Gastrocnemius medialis (tissue), 4 donors: Measurements from ENCODE around the gene HRH2.

Experiments
- POLR2A ChIP-seq, 2 donors: fragments of 450-650 bp; IDR thresholded peaks; one replicate each; pipeline ENCODE4 v1.6.1; 2017; ENCODE audit warnings: antibody characterized with exemption in 2 of 2, mild to moderate bottlenecking in 2 of 2, moderate library complexity in 2 of 2
- TF ChIP-seq, protein P1 (sequence below), 5 experiments: fragments of 450-650 bp in 3 of 5; fragments of 200-600 bp in 2 of 5; sonication (generic) in 2 of 5; IDR thresholded peaks in 4 of 5; conservative IDR thresholded peaks in 1 of 5; 1 replicate in 4 of 5; 2 replicates in 1 of 5; pipeline ENCODE4 v1.5.1; 2016 to 2019; ENCODE audit warnings: antibody characterized with exemption in 5 of 5, mild to moderate bottlenecking in 3 of 5, moderate library complexity in 3 of 5

DNA sequence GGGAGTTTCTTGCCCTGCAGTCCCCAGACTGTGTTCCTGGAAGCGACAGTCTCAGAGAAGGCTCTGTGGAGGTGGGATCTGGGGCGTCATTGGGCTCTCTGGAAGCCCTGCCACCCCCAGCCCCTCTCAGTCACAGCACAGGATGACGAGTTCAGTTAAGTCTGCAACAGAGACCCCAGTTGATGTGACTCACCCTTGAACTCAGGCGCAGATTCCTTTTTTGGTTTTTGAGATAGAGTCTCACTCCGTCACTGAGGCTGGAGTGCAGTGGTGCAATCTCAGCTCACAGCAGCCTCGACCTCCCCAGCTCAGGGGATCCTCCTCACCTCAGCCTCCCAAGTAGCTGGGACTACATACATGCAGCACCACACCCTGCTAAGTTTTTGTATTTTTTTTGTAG lies 8.3 kb downstream of the HRH2 start:
- no peak for TF ChIP-seq POLR2A (IDR thresholded peaks at IDR 0.05)
- TF ChIP-seq, protein P1, sequence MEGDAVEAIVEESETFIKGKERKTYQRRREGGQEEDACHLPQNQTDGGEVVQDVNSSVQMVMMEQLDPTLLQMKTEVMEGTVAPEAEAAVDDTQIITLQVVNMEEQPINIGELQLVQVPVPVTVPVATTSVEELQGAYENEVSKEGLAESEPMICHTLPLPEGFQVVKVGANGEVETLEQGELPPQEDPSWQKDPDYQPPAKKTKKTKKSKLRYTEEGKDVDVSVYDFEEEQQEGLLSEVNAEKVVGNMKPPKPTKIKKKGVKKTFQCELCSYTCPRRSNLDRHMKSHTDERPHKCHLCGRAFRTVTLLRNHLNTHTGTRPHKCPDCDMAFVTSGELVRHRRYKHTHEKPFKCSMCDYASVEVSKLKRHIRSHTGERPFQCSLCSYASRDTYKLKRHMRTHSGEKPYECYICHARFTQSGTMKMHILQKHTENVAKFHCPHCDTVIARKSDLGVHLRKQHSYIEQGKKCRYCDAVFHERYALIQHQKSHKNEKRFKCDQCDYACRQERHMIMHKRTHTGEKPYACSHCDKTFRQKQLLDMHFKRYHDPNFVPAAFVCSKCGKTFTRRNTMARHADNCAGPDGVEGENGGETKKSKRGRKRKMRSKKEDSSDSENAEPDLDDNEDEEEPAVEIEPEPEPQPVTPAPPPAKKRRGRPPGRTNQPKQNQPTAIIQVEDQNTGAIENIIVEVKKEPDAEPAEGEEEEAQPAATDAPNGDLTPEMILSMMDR (IDR thresholded peaks at IDR 0.05 in 4 of 5, conservative IDR thresholded peaks at IDR 0.05 in 1 of 5), result no peak
